Activated B cell treated with CpG ODN at 0.5 μM for 24 hours (primary cell): Measurements from ENCODE around the gene MAP3K6. TPM values are rescaled to one million over a fixed set of nuclear protein-coding genes. Genes with fewer than 3 reads are reported as not detected.

Source experiments
- ATAC-seq: fragments of 200-7000 bp; cut with Tn5 transposase; one replicate; pipeline ENCODE4 v1.10.0; 2021; ENCODE audit warnings: low read depth, mild to moderate bottlenecking, moderate library complexity
- CTCF ChIA-PET: fragments of 350-600 bp; sonication (Branson Sonifier 250); formaldehyde crosslinking; loops from one replicate; lab custom pipeline; 2021; ENCODE audit warnings: antibody characterized with exemption; lab: Charles Lee
- POLR2A ChIA-PET: fragments of 350-600 bp; sonication (Branson Sonifier 250); formaldehyde crosslinking; loops from one replicate; lab custom pipeline; 2021; ENCODE audit warnings: antibody characterized with exemption; lab: Charles Lee
- DNase-seq: peaks from one replicate; pipeline ENCODE4 v3.0.0; 2022
- H3K27ac Mint-ChIP-seq: one replicate; pipeline ENCODE4 v1.8.0; 2020; ENCODE audit warnings: mixed read lengths
- H3K27me3 Mint-ChIP-seq: one replicate; pipeline ENCODE4 v1.8.0; 2021; ENCODE audit warnings: mixed read lengths
- H3K36me3 Mint-ChIP-seq: one replicate; pipeline ENCODE4 v1.8.0; 2021; ENCODE audit warnings: low read depth, mixed read lengths
- H3K4me1 Mint-ChIP-seq: one replicate; pipeline ENCODE4 v1.8.0; 2021; ENCODE audit warnings: mixed read lengths
- H3K4me3 Mint-ChIP-seq: one replicate; pipeline ENCODE4 v1.8.0; 2020; ENCODE audit warnings: mild to moderate bottlenecking, mixed read lengths
- H3K9me3 Mint-ChIP-seq: one replicate; pipeline ENCODE4 v1.8.0; 2020; ENCODE audit warnings: mixed read lengths
- CTCF ChIP-seq: fragments of 200-600 bp; IDR thresholded peaks from one replicate; pipeline ENCODE4 v1.8.0; 2022; ENCODE audit warnings: antibody characterized with exemption, mild to moderate bottlenecking
- intact Hi-C: fragments of 100-400 bp; cut with micrococcal nuclease; formaldehyde crosslinking; loops from one replicate; pipeline ENCODE4 v1.15.1; 2024
- total RNA-seq: library from RNA; stranded (reverse); gene quantifications from 2 replicates; pipeline ENCODE4 v1.2.3, GENCODE V29; 2022

MAP3K6 gene
- total RNA-seq, 1 donor from 2014 or later = 4.6 TPM

DNA sequence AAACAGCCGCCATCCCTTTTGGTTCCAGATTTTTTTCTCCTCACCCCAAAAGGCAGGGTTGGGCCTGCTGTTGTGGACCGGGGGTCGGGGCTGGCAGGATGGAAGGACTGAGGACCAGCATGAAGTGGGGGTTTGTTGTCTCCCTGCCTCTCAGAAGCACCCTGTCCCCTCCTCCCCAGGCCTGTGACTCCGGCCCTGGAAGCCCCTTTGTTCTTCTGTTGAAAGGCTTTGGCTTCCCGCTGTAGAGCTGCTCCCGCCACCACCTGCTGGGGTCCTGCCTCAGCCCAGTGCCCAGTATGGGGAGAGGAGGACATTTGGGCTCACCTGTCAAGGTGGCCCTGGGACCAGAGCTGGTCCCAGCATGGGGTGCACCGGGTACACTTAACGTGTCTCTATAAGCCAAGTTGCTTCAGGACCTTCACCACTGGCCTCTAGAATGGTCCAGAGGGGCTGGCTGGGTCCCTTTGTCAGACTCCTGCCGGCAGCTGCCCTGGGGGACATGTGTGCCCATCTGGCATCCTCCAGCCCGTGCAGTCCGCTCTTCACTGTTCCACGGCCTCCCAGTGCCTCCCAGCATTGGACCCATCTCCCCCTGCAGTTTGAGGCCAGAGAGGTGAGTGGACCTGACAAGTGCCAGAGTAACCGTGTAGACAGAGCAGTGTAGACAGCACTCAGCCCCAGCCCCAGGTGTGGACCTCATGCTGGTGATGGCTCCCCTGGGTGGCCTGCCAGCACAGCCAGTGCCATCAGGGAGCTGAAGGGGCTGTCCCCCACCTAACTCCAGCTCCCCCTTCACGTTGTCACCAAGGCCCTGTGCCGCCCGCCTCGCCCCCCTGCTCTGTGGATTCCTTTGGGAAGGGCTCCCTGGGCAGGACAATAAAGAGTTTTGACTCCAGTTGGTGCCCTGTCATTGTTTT is 31.0 kb downstream of the MAP3K6 start:
- peaks cover 65% of the 10 kb centered on the region for H3K36me3 Mint-ChIP-seq
- H3K4me3 Mint-ChIP-seq = no peak overlapping the region
- no peak for TF ChIP-seq CTCF
- no peak overlapping the region for H3K27ac Mint-ChIP-seq
- H3K27me3 Mint-ChIP-seq = no peaks in the 10 kb centered on the region
- no peaks in the 10 kb centered on the region for H3K9me3 Mint-ChIP-seq
- DNase-seq (no peak), ATAC-seq (no peak)
- ChIA-PET POLR2A (interaction anchor here (0.5 to 0.6 kb wide), 2 partner anchors 23 to 61 kb away, joined by 3 to 5 read pairs; no protein-coding TSS in a partner anchor), CTCF (interaction anchor here (1.4 kb wide), 1 partner anchor 55 kb away, joined by 4 read pairs; no protein-coding TSS in a partner anchor)
- intact Hi-C loops = no loop called here
- H3K4me1 Mint-ChIP-seq = peaks cover 41% of the 10 kb centered on the region

GRCh38 chr1:27333717-27334279 is 33.0 kb downstream of the MAP3K6 start:
- intact Hi-C loops = loop anchor here (2.0 kb wide), 1 partner anchor 23 kb away; no protein-coding TSS in a partner anchor
- Mint-ChIP-seq H3K9me3 (no peaks in the 10 kb centered on the region), H3K4me3 (no peak overlapping the region), H3K4me1 (peaks cover 30% of the 10 kb centered on the region), H3K36me3 (peaks cover 79% of the 10 kb centered on the region), H3K27me3 (no peaks in the 10 kb centered on the region), H3K27ac (no peak overlapping the region)
- no peak for DNase-seq
- ChIA-PET POLR2A (interaction anchor here (0.9 to 1.7 kb wide), 3 partner anchors 20 to 23 kb away, joined by 3 to 8 read pairs (median 6); no protein-coding TSS in a partner anchor), CTCF (interaction anchor here (0.8 to 3.7 kb wide), 9 partner anchors 9 to 329 kb away, joined by 5 to 27 read pairs (median 9); partner anchors contain the start of genes AHDC1 and SYTL1)
- TF ChIP-seq CTCF = no peak
- ATAC-seq = no peak

DNA sequence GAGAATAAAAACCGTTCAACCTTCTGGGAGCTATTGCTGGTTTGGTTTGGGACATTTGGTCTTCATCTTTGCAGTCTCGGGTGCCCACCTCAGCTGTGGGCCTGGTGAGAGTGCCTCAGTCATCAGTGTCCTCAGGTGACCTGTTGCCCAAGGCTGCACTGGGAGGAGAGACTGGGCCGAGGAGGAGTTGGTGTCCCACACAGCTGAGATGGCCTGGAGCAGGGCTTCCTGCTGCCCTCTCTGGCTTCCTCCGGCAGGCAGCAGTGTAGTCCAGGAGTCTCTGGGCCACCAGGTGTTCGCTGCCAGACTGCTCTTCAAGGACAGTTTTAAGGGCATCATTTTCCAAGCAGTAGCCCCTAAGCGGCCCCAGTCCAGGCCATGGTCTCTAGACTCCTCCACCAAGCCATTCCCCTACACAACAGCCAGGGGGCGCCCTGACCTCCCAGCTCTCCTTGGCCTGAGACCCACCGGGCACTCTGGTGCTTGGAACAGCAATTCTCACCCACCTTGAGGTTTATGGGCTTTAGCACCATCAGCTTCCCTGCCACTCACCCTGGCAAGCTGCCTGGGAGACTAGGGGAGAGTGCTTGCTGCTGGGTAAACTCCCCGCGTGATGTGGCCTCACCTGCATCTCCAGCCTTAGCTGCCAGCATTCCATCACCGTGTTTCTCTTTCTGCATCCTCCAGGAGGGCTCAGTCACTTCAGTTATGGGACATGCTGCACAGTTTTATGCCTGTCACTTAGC is 34.1 kb downstream of the MAP3K6 start:
- CTCF ChIA-PET = interaction anchor here (0.8 to 3.7 kb wide), 22 partner anchors 9 to 330 kb away, joined by 3 to 27 read pairs (median 6); partner anchors contain the start of genes AHDC1, GPR3, MAP3K6 and SYTL1
- TF ChIP-seq CTCF = no peak
- peaks cover 34% of the 10 kb centered on the region for H3K4me1 Mint-ChIP-seq
- ATAC-seq (peak; percentile 92), DNase-seq (peak; percentile 49)
- H3K27me3 Mint-ChIP-seq = no peaks in the 10 kb centered on the region
- peaks cover 85% of the 10 kb centered on the region for H3K36me3 Mint-ChIP-seq
- POLR2A ChIA-PET = interaction anchor here (0.8 to 1.7 kb wide), 5 partner anchors 10 to 63 kb away, joined by 4 to 15 read pairs (median 8); partner anchors contain the start of genes SYTL1 and TMEM222
- H3K4me3 Mint-ChIP-seq = no peak overlapping the region
- intact Hi-C loops = loop anchor here (1.0 to 2.0 kb wide), 4 partner anchors 24 to 274 kb away; no protein-coding TSS in a partner anchor
- H3K27ac Mint-ChIP-seq = no peak overlapping the region
- H3K9me3 Mint-ChIP-seq = no peaks in the 10 kb centered on the region

GRCh38 chr1:27331922-27332321 is 34.8 kb downstream of the MAP3K6 start:
- no peaks in the 10 kb centered on the region for H3K27me3 Mint-ChIP-seq
- POLR2A ChIA-PET = interaction anchor here (1.2 to 1.7 kb wide), 4 partner anchors 9 to 25 kb away, joined by 4 to 15 read pairs (median 7); partner anchors contain the start of genes SYTL1 and TMEM222
- peaks cover 85% of the 10 kb centered on the region for H3K36me3 Mint-ChIP-seq
- ATAC-seq (no peak), DNase-seq (no peak)
- intact Hi-C loops = loop anchor here (1.0 to 2.0 kb wide), 4 partner anchors 25 to 274 kb away; no protein-coding TSS in a partner anchor
- CTCF ChIA-PET = interaction anchor here (1.0 to 3.7 kb wide), 18 partner anchors 9 to 272 kb away, joined by 3 to 27 read pairs (median 9); partner anchors contain the start of genes AHDC1, GPR3, MAP3K6 and SYTL1
- H3K4me3 Mint-ChIP-seq = no peak overlapping the region
- H3K9me3 Mint-ChIP-seq = no peaks in the 10 kb centered on the region
- no peak overlapping the region for H3K27ac Mint-ChIP-seq
- TF ChIP-seq CTCF = no peak
- peaks cover 37% of the 10 kb centered on the region for H3K4me1 Mint-ChIP-seq
